HEK293T (cell line): ENCODE results near the gene FAM114A1.

Experiments
- ELF4 ChIP-seq: fragments of 450-650 bp; IDR thresholded peaks from 2 replicates; pipeline ENCODE4 v1.6.1; 2017; ENCODE audit warnings: antibody characterized with exemption
- FOXM1 ChIP-seq: fragments of 450-650 bp; IDR thresholded peaks from 2 replicates; pipeline ENCODE4 v1.6.1; 2017; ENCODE audit warnings: mild to moderate bottlenecking, borderline replicate concordance
- ZNF384 ChIP-seq: fragments of 450-650 bp; IDR thresholded peaks from 2 replicates; pipeline ENCODE4 v1.6.1; 2016

DNA sequence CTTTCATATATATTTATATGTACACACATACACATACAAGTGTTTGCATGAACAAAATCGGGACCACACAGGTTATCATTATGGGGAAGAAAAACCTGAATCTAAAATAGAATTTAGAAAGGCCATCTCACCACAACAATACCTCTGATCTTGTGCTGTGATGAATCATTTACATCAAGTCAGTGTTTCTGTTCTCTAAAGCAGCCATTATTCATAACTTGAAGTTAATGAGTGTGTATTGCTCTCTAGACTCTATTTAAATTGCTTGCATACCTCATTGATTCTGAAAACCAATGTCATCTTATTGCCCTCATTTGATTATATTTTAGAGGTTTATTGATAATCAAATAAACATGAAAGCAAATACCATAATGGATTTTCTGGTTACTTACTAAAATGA is 71.6 kb downstream of the FAM114A1 start:
- TF ChIP-seq ELF4 (no peak), ZNF384 (no peak), FOXM1 (no peak)
